Hematopoietic multipotent progenitor cell treated with erythropoietin and hydrocortisone succinate and interleukin-3 and kit ligand, for 6 days (in vitro differentiated cells): ENCODE data around the gene ERCC3.

ENCODE experiments used
- DNase-seq: peaks from one replicate; pipeline ENCODE4 v3.0.0-alpha.2; 2015

ERCC3 gene

GRCh38 chr2:127293748-127294562 lies at the start of gene ERCC3:
Gene ERCC3 (minus strand): TSS chr2:127294144. CDS start chr2:127294081, 63 bp downstream.
- peak; percentile 95 for DNase-seq

- no peak for DNase-seq
Measured at GRCh38 chr2:127343277-127343676, 49.3 kb upstream of the ERCC3 start.

- DNase-seq = no peak
Measured at GRCh38 chr2:127342101-127342500, 48.2 kb upstream of the ERCC3 start.

GRCh38 chr2:127332335-127332734 lies 38.4 kb upstream of the ERCC3 start:
- DNase-seq = no peak

GRCh38 chr2:127330753-127331152 lies 36.8 kb upstream of the ERCC3 start:
- DNase-seq = no peak

GRCh38 chr2:127326289-127326945 lies 32.5 kb upstream of the ERCC3 start:
- no peak for DNase-seq

GRCh38 chr2:127324635-127325034 lies 30.7 kb upstream of the ERCC3 start:
- peak; percentile 68 for DNase-seq

GRCh38 chr2:127321303-127321702 lies 27.4 kb upstream of the ERCC3 start:
- DNase-seq = no peak

GRCh38 chr2:127320586-127321275 lies 26.8 kb upstream of the ERCC3 start:
- DNase-seq = no peak

GRCh38 chr2:127320067-127320466 lies 26.1 kb upstream of the ERCC3 start:
- no peak for DNase-seq

GRCh38 chr2:127314193-127314988 lies 20.4 kb upstream of the ERCC3 start:
- DNase-seq = no peak

- DNase-seq = no peak
Measured at GRCh38 chr2:127313406-127313805, 19.5 kb upstream of the ERCC3 start.

- no peak for DNase-seq
Measured at GRCh38 chr2:127310980-127311379, 17.0 kb upstream of the ERCC3 start.

GRCh38 chr2:127309468-127309867 lies 15.5 kb upstream of the ERCC3 start:
- no peak for DNase-seq

GRCh38 chr2:127308586-127309138 lies 14.7 kb upstream of the ERCC3 start:
- DNase-seq = no peak

GRCh38 chr2:127305990-127306585 lies 12.1 kb upstream of the ERCC3 start:
- peak; percentile 13 for DNase-seq

GRCh38 chr2:127302168-127302567 lies 8.2 kb upstream of the ERCC3 start:
- no peak for DNase-seq

GRCh38 chr2:127293386-127293747 lies 577 bp downstream of the ERCC3 start:
- DNase-seq = peak; percentile 36

- DNase-seq = no peak
Measured at GRCh38 chr2:127288274-127288673, 5.7 kb downstream of the ERCC3 start.

- no peak for DNase-seq
Measured at GRCh38 chr2:127283275-127283674, 10.7 kb downstream of the ERCC3 start.

GRCh38 chr2:127280693-127281092 lies 13.3 kb downstream of the ERCC3 start:
- DNase-seq = no peak

- no peak for DNase-seq
Measured at GRCh38 chr2:127279781-127280180, 14.2 kb downstream of the ERCC3 start.
